GM21381 (cell line): Measurements from ENCODE around the gene NUP153.
"Not testable (repeated sequence)": the region's sequence is repeated elsewhere in the genome, so short reads cannot be mapped to it uniquely, and the experiment has no call there.

Experiments used
- ATAC-seq: cut with Tn5 transposase; IDR thresholded peaks from one replicate; pipeline ENCODE4 v1.9.1; 2021; ENCODE audit warnings: mild to moderate bottlenecking, moderate library complexity; ENCODE audit not compliant: unreplicated experiment

NUP153 gene

GRCh38 chr6:17706580-17707370 lies at the start of gene NUP153:
Gene NUP153 (minus strand): TSS chr6:17706925. CDS start chr6:17706387, 538 bp downstream.
- ATAC-seq: peak; percentile 56

GRCh38 chr6:17754254-17754653 lies 47.5 kb upstream of the NUP153 start:
- ATAC-seq: no peak

- not testable (repeated sequence) for ATAC-seq
These were observed 38.6 kb upstream of the NUP153 start for GRCh38 chr6:17745324-17745723.

- not testable (repeated sequence) for ATAC-seq
These were observed 38.1 kb upstream of the NUP153 start for GRCh38 chr6:17744757-17745308.

- no peak for ATAC-seq
These were observed 37.5 kb upstream of the NUP153 start for GRCh38 chr6:17744019-17744756.

GRCh38 chr6:17741507-17741906 lies 34.8 kb upstream of the NUP153 start:
- no peak for ATAC-seq

- no peak for ATAC-seq
These were observed 34.0 kb upstream of the NUP153 start for GRCh38 chr6:17740559-17741220.

- ATAC-seq: no peak
These were observed 31.1 kb upstream of the NUP153 start for GRCh38 chr6:17737704-17738252.

- not testable (repeated sequence) for ATAC-seq
These were observed 28.6 kb upstream of the NUP153 start for GRCh38 chr6:17735311-17735710.

- ATAC-seq: no peak
These were observed 23.5 kb upstream of the NUP153 start for GRCh38 chr6:17730078-17730704.

GRCh38 chr6:17729223-17730077 lies 22.7 kb upstream of the NUP153 start:
- ATAC-seq: no peak

GRCh38 chr6:17728551-17729222 lies 22.0 kb upstream of the NUP153 start:
- ATAC-seq: no peak

- ATAC-seq: no peak
These were observed 18.4 kb upstream of the NUP153 start for GRCh38 chr6:17725083-17725482.

GRCh38 chr6:17724341-17724740 lies 17.6 kb upstream of the NUP153 start:
- no peak for ATAC-seq

- no peak for ATAC-seq
These were observed 14.9 kb upstream of the NUP153 start for GRCh38 chr6:17721671-17722070.

GRCh38 chr6:17719323-17720041 lies 12.8 kb upstream of the NUP153 start:
- no peak for ATAC-seq

- no peak for ATAC-seq
These were observed 9.5 kb upstream of the NUP153 start for GRCh38 chr6:17716221-17716620.
